A673 (cell line): ENCODE data around the gene CUL7.

Source experiments
- EZH2 ChIP-seq: fragments of 200-600 bp; sonication (generic); IDR thresholded peaks from 2 replicates; pipeline ENCODE4 v1.6.1; 2017; ENCODE audit warnings: borderline replicate concordance, low read depth, mild to moderate bottlenecking, mixed read lengths, antibody characterized with exemption, low read length; ENCODE audit not compliant: poor library complexity, severe bottlenecking
- TF ChIP-seq, protein P1 (sequence below): fragments of 300-800, 200-600 bp; sonication (generic); conservative IDR thresholded peaks from 2 replicates; pipeline ENCODE4 v1.5.1; 2017; ENCODE audit warnings: low read depth, mild to moderate bottlenecking, antibody characterized with exemption, low read length, moderate library complexity, mixed read lengths

DNA sequence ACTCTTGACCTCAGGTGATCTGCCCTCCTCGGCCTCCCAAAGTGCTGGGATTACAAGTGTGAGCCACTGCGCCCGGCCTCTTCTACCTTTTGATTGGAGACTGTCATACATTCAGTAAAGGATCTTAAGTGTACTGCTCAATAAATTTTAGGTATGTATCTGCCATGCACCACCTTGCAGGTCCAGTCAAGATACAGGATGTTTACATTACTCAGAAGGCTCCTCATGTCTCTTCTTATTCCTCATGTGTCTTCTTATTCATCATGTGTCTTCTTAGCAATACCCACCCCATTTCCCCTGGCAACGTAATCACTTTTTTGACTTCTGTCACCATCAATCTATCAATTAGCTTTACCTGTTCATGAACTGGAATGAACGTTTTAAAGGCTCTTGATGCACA is 47.8 kb downstream of the CUL7 start:
- TF ChIP-seq, protein P1, sequence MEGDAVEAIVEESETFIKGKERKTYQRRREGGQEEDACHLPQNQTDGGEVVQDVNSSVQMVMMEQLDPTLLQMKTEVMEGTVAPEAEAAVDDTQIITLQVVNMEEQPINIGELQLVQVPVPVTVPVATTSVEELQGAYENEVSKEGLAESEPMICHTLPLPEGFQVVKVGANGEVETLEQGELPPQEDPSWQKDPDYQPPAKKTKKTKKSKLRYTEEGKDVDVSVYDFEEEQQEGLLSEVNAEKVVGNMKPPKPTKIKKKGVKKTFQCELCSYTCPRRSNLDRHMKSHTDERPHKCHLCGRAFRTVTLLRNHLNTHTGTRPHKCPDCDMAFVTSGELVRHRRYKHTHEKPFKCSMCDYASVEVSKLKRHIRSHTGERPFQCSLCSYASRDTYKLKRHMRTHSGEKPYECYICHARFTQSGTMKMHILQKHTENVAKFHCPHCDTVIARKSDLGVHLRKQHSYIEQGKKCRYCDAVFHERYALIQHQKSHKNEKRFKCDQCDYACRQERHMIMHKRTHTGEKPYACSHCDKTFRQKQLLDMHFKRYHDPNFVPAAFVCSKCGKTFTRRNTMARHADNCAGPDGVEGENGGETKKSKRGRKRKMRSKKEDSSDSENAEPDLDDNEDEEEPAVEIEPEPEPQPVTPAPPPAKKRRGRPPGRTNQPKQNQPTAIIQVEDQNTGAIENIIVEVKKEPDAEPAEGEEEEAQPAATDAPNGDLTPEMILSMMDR = no peak
- TF ChIP-seq EZH2 = no peak
